Cerebellar nuclear complex (tissue), 1 donor: ENCODE data around the gene UBE2K.
"Not testable (repeated sequence)": the region's sequence is repeated elsewhere in the genome, so short reads cannot be mapped to it uniquely, and the experiment has no call there.

ENCODE experiments used
- DNase-seq, 2 experiments: peaks; one replicate each; lab custom pipeline; 2025; lab: John Stamatoyannopoulos, UW

Gene UBE2K

GRCh38 chr4:39808231-39808749, 110.4 kb downstream of the UBE2K start:
- no peak for DNase-seq

- no peak for DNase-seq
Measured at GRCh38 chr4:39812500-39812899, 114.6 kb downstream of the UBE2K start.

- DNase-seq, result not testable (repeated sequence)
Measured at GRCh38 chr4:39813033-39813432, 115.1 kb downstream of the UBE2K start.

GRCh38 chr4:39813761-39814160, 115.8 kb downstream of the UBE2K start:
- DNase-seq, result not testable (repeated sequence)

- DNase-seq, result no peak
Measured at GRCh38 chr4:39814403-39815185, 116.7 kb downstream of the UBE2K start.

- DNase-seq, result no peak
Measured at GRCh38 chr4:39818646-39819045, 120.7 kb downstream of the UBE2K start.

- DNase-seq, result no peak
Measured at GRCh38 chr4:39820186-39820585, 122.2 kb downstream of the UBE2K start.

GRCh38 chr4:39821951-39822350, 124.0 kb downstream of the UBE2K start:
- no peak for DNase-seq

- no peak for DNase-seq
Measured at GRCh38 chr4:39822662-39823061, 124.7 kb downstream of the UBE2K start.

- DNase-seq, result no peak
Measured at GRCh38 chr4:39823191-39823590, 125.3 kb downstream of the UBE2K start.

- no peak for DNase-seq
Measured at GRCh38 chr4:39825090-39825489, 127.2 kb downstream of the UBE2K start.

- no peak for DNase-seq
Measured at GRCh38 chr4:39825741-39826231, 127.8 kb downstream of the UBE2K start.
